A549 (cell line): Measurements from ENCODE around the gene ABCA13.

Experiments
- CTCF ChIP-seq: fragments of >200 bp; sonication (Bioruptor Twin); formaldehyde crosslinking; IDR thresholded peaks from 3 replicates; pipeline ENCODE4 v1.5.1; 2016
- ELK1 ChIP-seq: fragments of 150-350 bp; IDR thresholded peaks from 2 replicates; pipeline ENCODE4 v1.6.1; 2014; ENCODE audit warnings: low read depth, mild to moderate bottlenecking, low read length
- EP300 ChIP-seq, 2 experiments: fragments of >200 bp; sonication (Bioruptor Twin); formaldehyde crosslinking; IDR thresholded peaks; 2 replicates in 1 of 2; 3 replicates in 1 of 2; pipeline ENCODE4 v1.6.1; 2016 to 2017
- JUNB ChIP-seq: fragments of >200 bp; sonication (Bioruptor Twin); formaldehyde crosslinking; IDR thresholded peaks from 2 replicates; pipeline ENCODE4 v1.6.1; 2016
- KDM1A ChIP-seq: fragments of 200-600 bp; sonication (generic); IDR thresholded peaks from 2 replicates; pipeline ENCODE4 v1.6.1; 2016; ENCODE audit warnings: low read depth, mild to moderate bottlenecking
- MAX ChIP-seq: IDR thresholded peaks from 2 replicates; pipeline ENCODE4 v1.6.1; 2012
- NR3C1 ChIP-seq: fragments of >200 bp; sonication (Bioruptor Twin); formaldehyde crosslinking; IDR thresholded peaks from 3 replicates; pipeline ENCODE4 v1.6.1; 2017
- POLR2A ChIP-seq: IDR thresholded peaks from 2 replicates; pipeline ENCODE4 v1.6.1; 2012; ENCODE audit warnings: mild to moderate bottlenecking, low read length
- ZFP36 ChIP-seq: fragments of 450-650 bp; IDR thresholded peaks from 2 replicates; pipeline ENCODE4 v1.6.1; 2014; ENCODE audit warnings: borderline replicate concordance; ENCODE audit not compliant: partially characterized antibody

GRCh38 chr7:48627164-48627563, 455.9 kb downstream of the ABCA13 start:
- TF ChIP-seq EP300 (IDR thresholded peaks at IDR 0.05) (no peak), POLR2A (no peak), CTCF (no peak), NR3C1 (no peak), ZFP36 (no peak), MAX (no peak), ELK1 (no peak), JUNB (no peak), KDM1A (no peak)
